PC-3 (cell line): ENCODE results near the gene STEAP2. TPM values are rescaled to one million over a fixed set of nuclear protein-coding genes. Genes with fewer than 3 reads are reported as not detected.

ENCODE experiments used
- ATAC-seq: fragments of 200-7000 bp; cut with Tn5 transposase; 2 replicates; pipeline ENCODE4 v1.9.1; 2020; ENCODE audit warnings: mild to moderate bottlenecking, moderate library complexity
- BruUV-seq: library from RNA; stranded (reverse); fragments of 400-500 nt; replicated peaks from 2 replicates; lab custom pipeline; 2021; lab: Mats Ljungman, UMichigan
- CTCF ChIA-PET: fragments of 300-600 bp; sonication (Branson Sonifier 250); formaldehyde crosslinking; loops from one replicate; lab custom pipeline; 2022; ENCODE audit warnings: antibody characterized with exemption; lab: Charles Lee
- POLR2A ChIA-PET: fragments of 300-600 bp; sonication (Branson Sonifier 250); formaldehyde crosslinking; loops from one replicate; lab custom pipeline; 2022; ENCODE audit warnings: antibody characterized with exemption; ENCODE audit not compliant: unreplicated experiment; lab: Charles Lee
- DNase-seq: peaks from one replicate; pipeline ENCODE4 v3.0.0-alpha.2; 2015
- H2AFZ ChIP-seq: fragments of 300-600 bp; sonication (generic); 2 replicates; pipeline ENCODE4 v1.6.0; 2016; ENCODE audit warnings: antibody characterized with exemption, low read length
- H3F3A ChIP-seq: fragments of 300-600 bp; sonication (generic); one replicate; pipeline ENCODE4 v1.6.0; 2017; ENCODE audit warnings: antibody characterized with exemption, low read length, control low read depth, mild to moderate bottlenecking; ENCODE audit not compliant: unreplicated experiment
- H3K27ac ChIP-seq: fragments of 300-600 bp; sonication (generic); 2 replicates; pipeline ENCODE4 v1.5.1; 2016; ENCODE audit warnings: mild to moderate bottlenecking, low read length
- H3K27me3 ChIP-seq: fragments of 300-600 bp; sonication (generic); 2 replicates; pipeline ENCODE4 v1.6.1; 2016; ENCODE audit warnings: low read length, mixed read lengths
- H3K36me3 ChIP-seq: fragments of 300-600 bp; sonication (generic); 2 replicates; pipeline ENCODE4 v1.6.1; 2016; ENCODE audit warnings: low read depth, mixed run types, low read length, mixed read lengths
- H3K4me1 ChIP-seq: fragments of 300-600 bp; sonication (generic); 2 replicates; pipeline ENCODE4 v1.5.1; 2016; ENCODE audit warnings: low read length; ENCODE audit not compliant: insufficient read depth
- H3K4me2 ChIP-seq: fragments of 300-600 bp; sonication (generic); 2 replicates; pipeline ENCODE4 v1.6.0; 2016; ENCODE audit warnings: low read length
- H3K4me3 ChIP-seq: fragments of 300-600 bp; sonication (generic); 2 replicates; pipeline ENCODE4 v1.5.1; 2016; ENCODE audit warnings: mild to moderate bottlenecking, low read length, mixed read lengths
- H3K79me2 ChIP-seq: fragments of 300-600 bp; sonication (generic); 2 replicates; pipeline ENCODE4 v1.6.1; 2017; ENCODE audit warnings: low read length, mixed read lengths
- H3K9ac ChIP-seq: fragments of 300-600 bp; sonication (generic); 2 replicates; pipeline ENCODE4 v1.6.0; 2016; ENCODE audit warnings: mild to moderate bottlenecking, low read length
- H3K9me2 ChIP-seq: fragments of 300-600 bp; sonication (generic); replicated peaks from 2 replicates; pipeline ENCODE4 v1.6.1; 2016; ENCODE audit warnings: mixed run types, low read length, mixed read lengths
- H3K9me3 ChIP-seq: fragments of 300-600 bp; sonication (generic); 2 replicates; pipeline ENCODE4 v1.6.1; 2016; ENCODE audit warnings: low read length, mixed read lengths
- H4K20me1 ChIP-seq: fragments of 300-600 bp; sonication (generic); 2 replicates; pipeline ENCODE4 v1.6.1; 2016; ENCODE audit warnings: low read length, mixed read lengths
- EZH2 ChIP-seq: fragments of 300-600 bp; sonication (generic); IDR thresholded peaks from one replicate; pipeline ENCODE4 v1.6.1; 2017; ENCODE audit warnings: antibody characterized with exemption, mild to moderate bottlenecking, low read length; ENCODE audit not compliant: unreplicated experiment
- EZH2phosphoT487 ChIP-seq: fragments of 300-600 bp; sonication (generic); IDR thresholded peaks from 2 replicates; pipeline ENCODE4 v1.6.1; 2018; ENCODE audit warnings: mild to moderate bottlenecking, antibody characterized with exemption, low read length, borderline replicate concordance
- intact Hi-C: fragments of 100-400 bp; cut with micrococcal nuclease; formaldehyde crosslinking; loops from 2 replicates; pipeline ENCODE4 v1.9.0; 2023
- total RNA-seq: library from RNA; depleted of rRNA; stranded (reverse); fragments of >200 nt; gene quantifications from 2 replicates; pipeline ENCODE4 v1.2.3, GENCODE V29; 2014
- TF ChIP-seq, protein P1 (sequence below): fragments of 300-600 bp; sonication (generic); conservative IDR thresholded peaks from 2 replicates; pipeline ENCODE4 v1.5.1; 2017; ENCODE audit warnings: antibody characterized with exemption, low read depth, mild to moderate bottlenecking, low read length

The STEAP2 gene
- total RNA-seq, 1 experiment from 2014 or later, result 7.0 TPM

DNA sequence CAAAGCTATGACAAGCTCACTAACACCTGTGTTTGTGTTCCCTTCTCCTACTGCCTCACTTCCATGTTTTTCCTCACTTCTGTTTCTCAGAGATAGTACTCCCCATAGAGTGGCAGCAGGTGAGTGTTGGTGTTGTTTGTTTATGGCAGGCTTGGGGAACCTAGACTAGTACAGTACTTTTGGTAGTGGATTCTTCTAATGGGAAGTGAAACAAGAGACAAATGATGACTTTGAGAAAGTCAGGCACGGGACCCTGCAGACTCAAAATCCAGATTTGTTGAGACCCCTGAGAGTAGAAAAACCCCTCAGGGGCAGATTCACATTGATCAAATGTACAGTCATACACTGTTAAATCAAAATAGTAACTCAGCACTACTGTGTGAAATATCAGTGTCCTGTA is 27.0 kb downstream of the STEAP2 start:
- no peaks in the 10 kb centered on the region for H3K27me3 ChIP-seq
- H4K20me1 ChIP-seq, result no peaks in the 10 kb centered on the region
- ChIA-PET POLR2A (no interaction called here), CTCF (no interaction called here)
- no peak overlapping the region for H3K9ac ChIP-seq
- intact Hi-C loops, result no loop called here
- ATAC-seq (no peak), DNase-seq (no peak)
- H3K79me2 ChIP-seq, result no peaks in the 10 kb centered on the region
- H2AFZ ChIP-seq, result no peak overlapping the region
- no peak overlapping the region for H3K4me2 ChIP-seq
- H3K27ac ChIP-seq, result no peak overlapping the region
- TF ChIP-seq EZH2, result no peak
- no peak for TF ChIP-seq EZH2phosphoT487
- TF ChIP-seq, protein P1, sequence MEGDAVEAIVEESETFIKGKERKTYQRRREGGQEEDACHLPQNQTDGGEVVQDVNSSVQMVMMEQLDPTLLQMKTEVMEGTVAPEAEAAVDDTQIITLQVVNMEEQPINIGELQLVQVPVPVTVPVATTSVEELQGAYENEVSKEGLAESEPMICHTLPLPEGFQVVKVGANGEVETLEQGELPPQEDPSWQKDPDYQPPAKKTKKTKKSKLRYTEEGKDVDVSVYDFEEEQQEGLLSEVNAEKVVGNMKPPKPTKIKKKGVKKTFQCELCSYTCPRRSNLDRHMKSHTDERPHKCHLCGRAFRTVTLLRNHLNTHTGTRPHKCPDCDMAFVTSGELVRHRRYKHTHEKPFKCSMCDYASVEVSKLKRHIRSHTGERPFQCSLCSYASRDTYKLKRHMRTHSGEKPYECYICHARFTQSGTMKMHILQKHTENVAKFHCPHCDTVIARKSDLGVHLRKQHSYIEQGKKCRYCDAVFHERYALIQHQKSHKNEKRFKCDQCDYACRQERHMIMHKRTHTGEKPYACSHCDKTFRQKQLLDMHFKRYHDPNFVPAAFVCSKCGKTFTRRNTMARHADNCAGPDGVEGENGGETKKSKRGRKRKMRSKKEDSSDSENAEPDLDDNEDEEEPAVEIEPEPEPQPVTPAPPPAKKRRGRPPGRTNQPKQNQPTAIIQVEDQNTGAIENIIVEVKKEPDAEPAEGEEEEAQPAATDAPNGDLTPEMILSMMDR, result no peak
- BruUV-seq, result no TSS peak
- H3K36me3 ChIP-seq, result no peaks in the 10 kb centered on the region
- no peaks in the 10 kb centered on the region for H3K4me1 ChIP-seq
- H3K9me2 ChIP-seq, result no peaks in the 10 kb centered on the region
- H3K4me3 ChIP-seq, result no peak overlapping the region
- H3F3A ChIP-seq, result no peaks in the 10 kb centered on the region
- H3K9me3 ChIP-seq, result no peaks in the 10 kb centered on the region

DNA sequence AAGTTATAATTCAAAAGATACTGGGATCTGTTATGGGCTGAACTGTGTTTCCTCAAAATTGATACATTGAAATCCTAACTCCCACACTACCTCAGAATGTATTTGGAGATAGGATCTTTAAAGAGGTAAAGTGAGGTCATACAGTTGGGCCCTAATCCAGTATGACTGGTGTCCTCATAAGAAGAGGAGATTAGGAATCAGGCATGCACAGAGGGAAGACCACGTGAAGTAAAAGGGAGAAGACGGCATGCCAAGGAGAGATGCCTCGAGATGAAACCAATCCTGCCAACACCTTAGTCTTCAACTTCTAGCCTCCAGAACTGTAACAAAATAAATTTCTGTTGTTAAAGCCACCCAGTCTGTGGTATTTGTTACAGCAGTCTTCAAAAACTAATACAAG is 27.5 kb downstream of the STEAP2 start:
- intact Hi-C loops, result no loop called here
- H3K27ac ChIP-seq, result no peak overlapping the region
- no peaks in the 10 kb centered on the region for H3K36me3 ChIP-seq
- ChIA-PET CTCF (no interaction called here), POLR2A (no interaction called here)
- H3K9ac ChIP-seq, result no peak overlapping the region
- no peaks in the 10 kb centered on the region for H3K79me2 ChIP-seq
- TF ChIP-seq EZH2 (no peak), EZH2phosphoT487 (no peak)
- TF ChIP-seq, protein P1, result no peak
- H4K20me1 ChIP-seq, result no peaks in the 10 kb centered on the region
- no peaks in the 10 kb centered on the region for H3K9me2 ChIP-seq
- no TSS peak for BruUV-seq
- no peak overlapping the region for H3K4me2 ChIP-seq
- no peak for DNase-seq
- no peaks in the 10 kb centered on the region for H3K27me3 ChIP-seq
- H3K9me3 ChIP-seq, result no peaks in the 10 kb centered on the region
- ATAC-seq, result no peak
- H2AFZ ChIP-seq, result no peak overlapping the region
- no peak overlapping the region for H3K4me3 ChIP-seq
- H3F3A ChIP-seq, result no peaks in the 10 kb centered on the region
- peaks cover 3% of the 10 kb centered on the region for H3K4me1 ChIP-seq

DNA sequence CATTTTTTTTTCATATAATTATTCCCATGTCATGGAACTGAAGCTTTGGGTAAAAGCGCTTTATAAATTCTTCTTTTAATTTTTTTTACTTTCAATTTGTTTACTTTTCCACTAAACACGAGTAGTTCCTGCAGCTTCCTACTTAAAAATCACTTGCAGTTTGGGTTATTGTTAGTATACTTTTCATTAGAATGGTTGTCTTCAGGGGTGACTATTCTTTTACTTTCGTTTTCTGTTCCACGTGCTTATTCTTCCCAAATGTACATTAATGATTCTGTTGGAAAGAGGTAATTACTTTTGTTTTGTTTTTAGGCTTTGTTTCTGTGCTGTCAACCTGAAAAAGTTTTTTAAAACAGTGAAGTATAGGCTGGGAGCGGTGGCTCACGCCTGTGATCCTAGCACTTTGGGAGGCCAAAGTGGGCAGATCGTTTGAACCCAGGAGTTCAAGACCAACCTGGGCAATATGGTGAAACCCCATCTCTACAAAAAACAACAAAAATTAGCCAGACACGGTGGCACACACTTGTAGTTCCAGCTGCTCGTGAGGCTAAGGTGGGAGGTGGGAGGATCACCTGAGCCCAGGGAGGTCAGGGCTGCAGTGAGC is 28.2 kb downstream of the STEAP2 start:
- no TSS peak for BruUV-seq
- CTCF ChIA-PET, result no interaction called here

More for the DNA sequence above, 28.2 kb downstream of the STEAP2 start:
- Histone ChIP-seq H2AFZ (no peak overlapping the region), H3K27ac (no peak overlapping the region), H3K9me3 (no peaks in the 10 kb centered on the region), H3K9ac (no peak overlapping the region), H3K4me2 (no peak overlapping the region), H3K79me2 (no peaks in the 10 kb centered on the region), H4K20me1 (no peaks in the 10 kb centered on the region), H3K9me2 (no peaks in the 10 kb centered on the region), H3K4me1 (peaks cover 9% of the 10 kb centered on the region), H3F3A (no peaks in the 10 kb centered on the region), H3K36me3 (no peaks in the 10 kb centered on the region), H3K27me3 (no peaks in the 10 kb centered on the region), H3K4me3 (no peak overlapping the region)
- intact Hi-C loops, result no loop called here
- no peak for ATAC-seq
- TF ChIP-seq EZH2, result no peak
- TF ChIP-seq, protein P1, result no peak
- no peak for TF ChIP-seq EZH2phosphoT487
- no peak for DNase-seq
- POLR2A ChIA-PET, result no interaction called here
